Stimulated activated CD4-positive, alpha-beta T cell treated with anti-CD3 and anti-CD28 coated beads, Interleukin-12 subunit alpha, Interleukin-12 subunit beta, amount 100 ng/mL, for 4 hours (primary cell): Measurements from ENCODE around the gene C15orf62.

Experiments
- DNase-seq: peaks from one replicate; pipeline ENCODE4 v3.0.0-alpha.2; 2020

C15orf62 gene

DNA sequence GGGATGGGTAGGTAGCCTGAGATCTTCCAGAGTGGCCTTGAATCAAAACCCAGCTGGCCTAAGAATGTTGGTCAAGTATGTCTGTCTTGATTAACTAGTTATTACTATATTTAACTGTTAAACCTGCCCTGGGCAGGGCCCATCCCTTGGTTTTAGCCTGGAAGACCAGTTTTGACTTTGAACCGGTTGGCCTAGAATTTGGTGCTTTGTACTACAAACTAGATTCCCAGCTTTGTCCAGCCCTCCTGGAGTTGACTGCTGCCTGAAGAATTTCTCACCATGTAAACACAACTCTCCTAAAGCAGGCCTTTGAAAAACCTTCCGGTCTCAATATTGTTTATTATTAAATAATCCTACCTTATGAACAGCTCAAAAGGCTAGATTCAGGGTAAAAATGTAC lies 16.0 kb downstream of the C15orf62 start:
- no peak for DNase-seq

DNA sequence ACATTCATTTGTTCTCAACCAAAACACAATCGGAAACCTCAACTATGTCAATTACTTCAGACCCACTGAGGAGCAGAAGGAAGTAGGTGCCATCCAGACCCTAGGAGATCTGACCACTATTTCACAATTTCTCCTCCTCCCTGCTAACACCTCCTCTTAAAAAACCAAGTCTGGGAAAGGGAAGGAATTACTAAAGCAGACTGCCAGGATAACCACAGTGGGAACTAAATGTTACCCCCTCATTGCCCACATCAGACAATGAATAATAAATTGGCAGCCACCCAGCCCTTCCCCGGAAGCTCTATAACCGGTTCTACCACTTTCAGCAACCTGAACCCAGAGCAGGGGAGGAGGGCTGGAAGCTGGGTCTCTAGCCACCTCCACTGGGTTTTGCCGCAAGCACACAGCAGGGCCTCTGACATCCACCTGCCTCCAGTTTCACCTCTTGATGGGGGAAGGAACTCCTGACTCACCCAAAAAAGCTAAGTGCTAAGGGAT lies 17.6 kb downstream of the C15orf62 start:
- DNase-seq: peak; percentile 60

DNA sequence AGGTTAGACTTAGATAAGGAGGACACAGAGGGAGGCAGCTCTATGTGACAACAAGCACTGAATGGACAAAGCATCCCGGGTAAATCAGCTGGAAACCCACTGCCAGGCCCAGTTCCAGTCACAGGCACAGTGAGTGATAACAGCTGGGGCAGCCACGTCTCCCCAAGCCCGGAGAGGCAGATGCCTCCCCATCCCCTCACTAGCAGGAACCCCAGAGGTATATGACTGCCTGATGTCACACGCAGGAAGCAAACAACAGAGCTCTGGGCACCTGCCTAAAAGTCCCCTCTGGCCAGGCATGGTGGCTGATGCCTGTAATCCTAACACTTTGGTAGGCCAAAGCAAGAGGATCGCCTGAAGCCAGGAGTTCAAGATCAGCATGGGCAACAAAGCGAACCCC lies 18.2 kb downstream of the C15orf62 start:
- DNase-seq: no peak

DNA sequence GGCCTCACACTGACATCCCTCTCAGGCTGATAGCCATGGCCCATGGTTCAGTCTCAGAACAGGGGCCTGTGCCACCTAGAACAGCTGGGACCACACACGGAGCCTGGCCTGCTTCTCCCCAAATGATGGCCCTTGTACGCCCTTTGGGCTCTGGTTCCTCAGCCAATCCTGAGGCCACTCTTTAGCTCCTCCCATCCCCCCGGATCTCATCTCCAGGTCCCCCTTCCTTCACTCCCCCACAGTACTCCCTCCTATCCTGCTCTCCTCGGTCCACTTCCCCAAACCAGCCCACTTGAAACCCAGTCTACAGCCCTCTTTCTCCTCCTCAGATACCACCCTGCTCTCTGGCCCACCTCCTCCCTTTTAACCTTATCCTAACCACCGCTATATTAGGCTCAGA lies 19.3 kb downstream of the C15orf62 start:
- DNase-seq: no peak

DNA sequence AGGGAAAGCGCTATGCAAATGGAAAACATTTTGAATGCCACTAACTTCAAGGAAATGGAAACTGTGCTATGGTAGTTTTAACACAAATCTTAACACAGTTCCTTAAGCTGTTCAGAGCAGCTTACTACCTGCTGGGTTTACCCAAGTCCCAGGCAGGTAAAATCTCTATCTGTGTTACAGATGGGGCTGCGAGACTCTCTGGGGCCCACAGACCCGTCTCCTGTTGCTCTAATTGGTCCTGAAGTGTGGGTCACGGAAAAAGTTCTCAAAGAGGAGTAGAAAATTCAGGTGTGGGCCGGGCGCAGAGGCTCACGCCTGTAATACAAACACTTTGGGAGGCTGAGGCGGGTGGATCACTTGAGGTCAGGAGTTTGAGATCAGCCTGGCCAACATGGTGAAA lies 20.2 kb downstream of the C15orf62 start:
- no peak for DNase-seq

DNA sequence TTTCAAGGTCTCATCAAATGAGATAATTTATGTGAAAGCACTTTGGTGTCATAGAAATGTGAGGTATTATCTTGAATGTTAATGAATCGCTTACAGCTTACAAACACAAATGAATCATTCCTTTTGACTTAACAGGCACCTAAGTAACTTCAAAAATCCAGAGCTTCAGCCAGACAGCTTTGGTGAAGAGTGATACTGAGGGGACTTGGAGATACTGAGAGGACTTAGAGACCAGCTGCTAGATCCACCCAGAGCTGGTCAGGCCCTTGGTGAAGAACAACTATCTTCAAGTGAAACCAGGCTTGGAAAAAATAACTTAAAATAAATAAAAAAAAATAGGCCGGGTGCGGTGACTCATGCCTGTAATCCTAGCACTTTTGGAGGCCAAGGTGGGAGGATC lies 20.9 kb downstream of the C15orf62 start:
- no peak for DNase-seq

DNA sequence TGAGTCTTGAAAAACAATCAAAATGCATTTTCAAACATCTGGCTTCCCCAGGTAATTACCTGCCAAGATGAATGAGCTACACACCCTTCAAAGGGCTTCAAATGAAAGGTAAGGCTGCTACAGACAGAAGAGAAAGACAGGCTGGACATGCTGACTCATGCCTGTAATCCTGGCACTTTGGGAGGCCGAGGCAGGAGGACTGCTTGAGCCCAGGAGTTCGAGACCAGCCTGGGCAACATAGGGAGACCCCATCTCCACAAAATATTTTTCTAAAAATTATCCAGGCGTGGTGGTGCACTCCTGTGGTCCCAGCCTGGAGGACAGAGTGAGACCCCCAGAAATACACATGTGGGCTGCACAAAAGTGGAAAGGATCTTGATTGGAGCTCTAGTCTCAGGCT lies 22.6 kb downstream of the C15orf62 start:
- no peak for DNase-seq

DNA sequence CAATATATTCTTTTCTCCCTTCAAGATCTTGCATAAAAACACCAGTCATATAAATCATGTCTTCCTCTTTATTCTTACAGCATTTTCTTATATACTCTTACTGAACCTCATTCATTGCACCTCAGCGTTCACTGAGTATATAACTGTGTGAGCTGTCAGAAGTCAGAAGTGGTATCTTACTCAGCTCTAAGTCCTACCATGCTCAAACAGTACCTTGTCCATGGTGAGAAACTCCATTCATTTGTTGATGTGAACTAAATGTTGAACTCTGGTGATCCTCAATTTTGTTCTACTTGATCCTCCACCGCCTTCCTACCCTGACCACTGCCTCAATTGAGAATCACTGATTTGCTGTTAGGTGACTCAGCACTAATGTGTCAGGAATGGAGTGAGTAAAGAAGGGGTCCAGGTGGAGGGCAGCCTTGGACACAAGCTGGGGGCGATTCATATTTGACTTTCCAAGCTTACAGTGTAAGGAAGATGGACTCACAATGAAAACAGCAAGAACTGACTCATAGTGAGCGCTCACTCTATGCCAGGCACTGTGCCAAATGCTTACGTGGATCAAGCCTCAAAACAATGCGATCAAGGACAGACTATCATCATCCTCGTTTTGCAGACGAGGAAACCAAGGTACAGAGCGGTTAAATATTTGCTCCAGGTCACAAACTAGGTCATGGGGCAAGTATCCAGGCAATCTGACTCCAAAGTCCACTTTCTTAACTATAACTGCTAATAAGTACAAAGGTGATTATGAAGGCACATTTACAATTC lies 23.6 kb downstream of the C15orf62 start:
- no peak for DNase-seq

DNA sequence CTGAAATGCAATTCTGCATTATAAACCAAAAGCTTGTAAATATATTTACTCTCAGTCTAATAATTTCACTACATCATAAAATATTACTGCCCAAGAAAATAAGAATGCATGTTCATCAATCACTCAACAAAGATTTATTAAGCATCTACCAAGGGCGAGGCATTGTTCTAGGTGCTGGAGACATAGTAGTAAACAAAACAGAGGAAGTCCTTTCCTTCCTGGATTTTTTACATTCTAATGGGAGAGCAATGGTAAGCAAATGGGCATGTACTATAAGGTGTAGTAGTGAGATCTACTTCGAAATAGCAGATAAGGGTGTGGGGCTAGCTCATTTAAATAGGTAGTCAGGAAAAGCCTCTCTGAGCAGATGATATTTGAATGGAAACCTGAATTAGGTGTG lies 26.3 kb downstream of the C15orf62 start:
- DNase-seq: no peak

DNA sequence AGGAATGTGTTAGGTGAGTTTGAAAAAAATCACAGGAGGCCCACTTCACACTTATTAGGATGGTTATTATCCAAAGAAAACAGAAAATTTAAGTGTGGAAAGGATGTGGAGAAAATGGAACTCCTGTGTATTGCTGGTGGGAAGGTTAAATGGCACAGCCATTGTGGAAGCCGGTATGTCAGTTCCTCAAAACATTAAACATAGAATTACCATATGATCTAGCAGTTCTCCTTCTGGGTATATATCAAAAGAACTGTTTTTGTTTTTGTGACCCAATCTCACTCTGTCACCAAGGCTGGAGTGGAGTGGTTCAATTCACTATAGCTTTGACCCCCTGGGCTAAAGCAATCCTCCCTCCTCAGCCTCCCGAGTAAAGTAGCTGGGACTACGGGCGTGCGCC lies 26.7 kb downstream of the C15orf62 start:
- no peak for DNase-seq

DNA sequence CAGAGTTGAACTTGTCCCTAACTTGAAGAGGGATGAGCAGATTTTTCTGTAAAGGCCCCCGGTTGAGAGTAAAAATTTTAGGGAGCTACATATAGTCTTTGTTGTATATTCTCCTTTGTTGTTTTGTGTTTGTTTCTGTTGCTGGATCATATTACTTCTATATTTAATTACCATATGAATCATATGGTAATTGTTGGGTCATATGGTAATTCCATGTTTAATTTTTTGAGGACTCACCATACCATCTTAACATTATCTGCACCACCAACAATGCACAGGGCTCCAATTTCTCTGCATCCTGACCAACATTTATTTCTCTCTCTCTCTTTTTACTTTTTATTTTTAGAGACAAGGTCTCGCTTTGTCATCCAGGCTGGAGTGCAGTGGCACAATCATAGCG lies 29.7 kb downstream of the C15orf62 start:
- DNase-seq: no peak

DNA sequence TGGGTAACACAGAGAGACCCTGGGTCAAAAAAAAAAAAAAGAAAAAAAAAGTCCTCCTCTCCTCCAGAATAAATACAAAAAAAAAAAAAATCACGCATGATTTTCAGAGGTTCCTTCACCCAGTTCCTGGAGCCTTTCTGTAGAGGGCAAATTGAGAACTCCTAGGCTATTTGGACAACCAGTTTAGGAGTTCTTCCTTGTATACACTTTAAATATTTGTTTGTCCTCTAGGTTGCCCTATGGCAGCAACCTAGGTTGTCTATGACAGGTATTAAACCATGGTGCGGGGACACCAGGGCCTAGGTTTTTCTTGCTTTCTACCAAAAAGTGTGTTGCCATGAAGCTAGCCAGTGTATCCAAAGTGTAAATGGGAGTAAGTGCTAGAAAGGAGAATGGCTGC lies 33.3 kb downstream of the C15orf62 start:
- DNase-seq: no peak

DNA sequence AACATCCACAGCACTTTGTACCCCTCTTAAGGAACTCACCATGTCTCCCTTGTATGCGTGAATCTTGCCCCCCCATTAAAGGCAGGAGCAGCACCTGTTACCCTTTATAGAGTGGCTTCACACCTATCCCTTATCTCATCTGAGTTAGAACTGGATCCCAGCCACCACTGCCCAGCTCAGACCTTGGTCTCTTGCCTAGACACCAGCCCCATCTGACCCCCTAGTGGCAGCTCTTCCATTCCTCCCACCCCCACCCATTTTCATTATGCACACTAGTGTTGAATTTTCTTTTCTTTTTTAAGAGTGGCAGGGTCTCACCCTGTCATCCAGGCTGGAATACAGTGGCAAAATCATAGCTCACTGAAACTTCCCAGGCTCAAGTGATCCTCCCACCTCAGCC lies 33.9 kb downstream of the C15orf62 start:
- no peak for DNase-seq

DNA sequence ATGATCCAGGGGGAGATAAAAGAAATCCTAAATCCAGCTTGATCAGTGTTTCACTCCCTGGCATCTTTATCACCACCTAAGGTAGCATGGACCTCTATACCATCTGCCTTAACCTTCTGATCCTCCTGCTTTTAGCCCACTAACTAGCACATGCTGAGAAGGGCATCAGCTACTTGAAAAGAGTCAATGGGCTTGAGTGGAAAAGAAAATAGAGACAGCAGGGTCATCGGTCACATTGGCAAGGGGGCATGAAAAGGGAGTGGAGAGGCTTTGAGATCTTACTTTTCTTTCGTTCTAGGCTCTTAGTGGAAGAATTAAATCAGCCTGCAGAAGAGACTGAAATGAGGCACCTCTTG lies 36.9 kb downstream of the C15orf62 start:
- DNase-seq: no peak

DNA sequence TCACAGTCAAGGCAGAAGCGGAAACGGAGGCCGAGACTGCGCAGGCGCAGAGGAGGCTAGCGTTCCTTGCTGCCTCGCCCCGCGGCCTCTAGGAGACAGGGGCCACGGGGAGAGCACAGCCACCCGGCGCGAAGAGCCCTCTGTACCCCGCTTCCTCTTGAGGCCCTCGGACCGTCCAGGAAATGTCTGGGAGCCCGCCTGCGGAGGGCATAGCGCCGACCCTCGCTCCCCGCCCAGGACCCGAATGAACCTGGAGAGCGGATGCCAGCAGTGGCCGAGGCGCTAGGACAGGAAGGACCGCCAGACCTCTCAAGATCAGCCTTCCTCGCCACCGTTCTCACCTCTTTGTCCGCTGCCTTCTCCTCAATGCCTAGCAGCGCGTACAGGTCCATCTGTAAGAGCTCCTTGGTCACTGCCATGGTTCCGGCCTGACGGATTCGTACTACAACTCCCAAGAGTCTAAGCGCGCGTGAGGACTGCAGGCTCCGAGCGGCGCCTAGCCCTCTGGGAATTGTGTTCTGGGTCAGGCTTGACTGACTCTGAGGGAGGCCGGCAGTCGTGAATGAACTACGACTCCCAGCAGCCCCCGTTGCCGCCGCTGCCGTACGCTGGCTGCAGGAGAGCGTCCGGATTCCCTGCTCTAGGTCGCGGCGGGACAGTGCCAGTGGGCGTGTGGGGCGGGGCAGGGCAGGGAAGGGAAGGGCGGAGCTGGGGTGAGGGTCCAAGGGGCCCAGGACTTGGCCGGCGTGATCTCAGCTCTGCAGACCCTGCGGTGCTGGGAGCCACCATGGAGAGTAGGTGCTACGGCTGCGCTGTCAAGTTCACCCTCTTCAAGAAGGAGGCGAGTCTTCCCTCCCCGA lies 37.5 kb downstream of the C15orf62 start, which contains the start of the genes DNAJC17 and ZFYVE19:
DNAJC17 (minus strand) TSS at position 446 of the 860 bp plus-strand sequence; CDS start at position 419, 27 bp downstream.
ZFYVE19 (plus strand) TSS at position 62 of the 860 bp plus-strand sequence; CDS start at position 563, 501 bp downstream.
- peak; percentile 95 for DNase-seq

DNA sequence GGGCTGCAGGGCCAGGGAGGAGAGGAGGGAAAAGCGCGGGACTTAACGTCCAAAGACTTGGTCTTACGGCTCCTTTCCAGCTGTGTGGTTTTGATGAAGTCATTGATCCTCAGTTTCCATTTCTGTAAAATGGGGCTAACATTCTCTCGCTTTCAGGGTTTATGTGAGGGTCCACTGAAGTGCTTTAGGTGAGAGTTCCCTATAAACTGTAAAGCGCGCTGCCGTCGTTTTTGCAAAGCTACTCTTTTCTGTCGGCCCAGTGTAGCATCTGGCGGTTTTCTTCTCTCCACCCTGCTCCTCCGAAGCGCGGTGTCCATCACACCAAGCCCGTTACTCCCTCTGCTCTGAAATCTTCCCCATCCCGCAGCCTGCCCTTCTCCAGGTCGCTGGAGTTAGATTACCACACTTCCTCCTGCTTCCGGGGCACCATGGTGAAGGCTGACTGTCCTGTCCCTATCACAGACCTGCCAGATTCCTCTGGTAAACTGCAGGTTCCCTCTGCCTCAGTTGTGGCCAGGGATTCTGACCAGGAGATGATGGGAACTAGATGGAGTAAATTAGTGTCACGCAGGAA lies 38.2 kb downstream of the C15orf62 start:
- no peak for DNase-seq

DNA sequence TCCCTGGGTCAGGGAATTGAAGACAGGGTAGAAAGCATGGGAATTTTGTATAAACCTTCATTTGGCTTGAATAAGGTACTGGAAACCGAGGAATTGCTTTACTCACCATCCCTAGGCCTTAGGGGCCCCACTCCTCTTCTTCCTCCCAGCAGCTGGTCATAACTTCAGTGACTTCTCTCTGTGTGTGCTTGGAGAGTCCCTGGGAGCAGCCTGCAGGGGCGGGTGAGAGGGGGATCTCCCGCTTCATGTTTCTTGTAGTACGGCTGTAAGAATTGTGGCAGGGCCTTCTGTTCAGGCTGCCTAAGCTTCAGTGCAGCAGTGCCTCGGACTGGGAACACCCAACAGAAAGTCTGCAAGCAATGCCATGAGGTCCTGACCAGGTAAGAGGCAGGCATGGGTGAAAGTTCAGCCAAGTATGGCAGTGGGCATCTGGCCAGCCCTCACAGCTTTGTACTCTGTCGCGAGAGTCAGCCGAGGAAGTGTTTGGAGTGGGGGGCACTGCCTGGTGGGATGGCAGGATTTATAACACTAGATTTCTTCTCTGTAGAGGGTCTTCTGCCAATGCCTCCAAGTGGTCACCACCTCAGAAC lies 39.2 kb downstream of the C15orf62 start:
- no peak for DNase-seq

DNA sequence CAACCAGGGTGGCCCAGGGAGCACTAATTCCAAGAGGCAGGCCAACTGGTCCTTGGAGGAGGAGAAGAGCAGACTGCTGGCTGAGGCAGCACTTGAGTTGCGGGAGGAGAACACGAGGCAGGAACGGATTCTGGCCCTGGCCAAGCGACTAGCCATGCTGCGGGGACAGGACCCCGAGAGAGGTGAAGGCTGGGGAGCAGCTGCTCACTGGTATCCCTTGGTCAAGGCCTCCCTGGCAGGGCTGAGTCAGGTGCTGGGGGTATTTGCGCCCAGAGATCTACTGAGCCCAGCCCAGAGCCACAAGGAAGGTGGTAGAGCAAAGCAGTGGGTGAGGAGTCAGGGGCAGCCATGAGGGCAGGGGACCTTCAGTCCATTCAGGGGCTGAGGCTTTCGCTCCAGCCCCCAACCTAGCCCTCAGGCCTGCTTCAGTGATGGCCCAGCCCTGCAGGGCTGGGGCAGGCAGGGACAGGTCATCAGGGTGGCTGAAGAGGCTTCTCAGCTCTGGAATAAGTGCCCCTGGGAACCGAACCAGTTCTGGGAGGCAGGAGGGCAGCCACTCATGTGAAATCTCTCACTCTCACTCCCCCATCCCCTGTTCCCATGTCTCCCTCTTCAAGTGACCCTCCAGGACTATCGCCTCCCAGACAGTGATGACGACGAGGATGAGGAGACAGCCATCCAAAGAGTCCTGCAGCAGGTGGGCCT lies 43.1 kb downstream of the C15orf62 start:
- DNase-seq: no peak

DNA sequence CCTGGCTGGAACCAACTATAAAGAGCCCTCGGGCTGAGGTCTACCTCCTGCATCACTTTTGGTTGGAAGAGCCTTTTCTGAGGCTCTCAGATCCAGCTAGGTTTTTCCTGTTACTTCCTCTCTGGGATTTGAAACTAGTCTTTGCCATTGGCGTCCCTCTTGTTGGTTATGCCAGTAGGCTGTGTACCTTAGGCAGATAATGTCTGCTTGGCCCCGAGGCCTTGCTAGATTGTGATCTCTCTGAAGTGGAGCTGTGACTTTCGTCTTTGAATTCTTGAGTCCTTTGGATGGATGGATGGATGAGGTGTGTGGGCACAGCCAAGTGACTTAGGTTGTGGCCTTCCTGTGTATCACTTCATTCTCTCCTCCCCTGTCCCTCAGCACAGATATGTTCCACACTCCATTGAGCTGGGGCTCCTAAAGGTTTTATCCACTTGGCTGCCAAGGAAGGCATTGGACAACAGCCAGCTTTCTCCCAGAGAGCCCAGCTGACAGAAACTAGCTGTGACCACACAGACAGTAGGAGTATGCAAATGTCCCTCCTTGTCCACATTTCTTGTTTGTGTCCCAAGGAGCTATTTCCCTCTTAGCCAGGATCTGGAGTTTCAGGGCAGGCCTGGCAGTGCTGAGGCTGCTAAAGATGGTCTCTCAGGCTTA lies 45.4 kb downstream of the C15orf62 start:
- DNase-seq: no peak

DNA sequence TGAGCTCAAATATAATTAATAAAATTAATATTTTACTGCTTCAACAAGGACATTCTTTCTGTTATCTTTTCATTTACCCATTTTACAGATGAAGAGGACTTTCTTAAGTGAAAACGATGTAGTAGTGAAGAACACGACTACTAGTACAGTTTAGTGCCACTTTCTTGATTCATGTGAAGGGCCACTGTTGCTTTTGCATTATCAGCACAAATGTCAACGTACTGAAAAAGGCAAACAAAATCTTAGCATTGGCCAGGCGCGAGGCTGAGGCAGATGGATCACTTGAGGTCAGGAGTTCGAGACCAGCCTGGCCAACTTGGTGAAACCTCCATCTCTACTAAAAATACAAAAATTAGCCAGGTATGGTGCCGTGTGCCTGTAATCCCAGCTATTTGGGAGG lies 49.3 kb downstream of the C15orf62 start:
- no peak for DNase-seq

DNA sequence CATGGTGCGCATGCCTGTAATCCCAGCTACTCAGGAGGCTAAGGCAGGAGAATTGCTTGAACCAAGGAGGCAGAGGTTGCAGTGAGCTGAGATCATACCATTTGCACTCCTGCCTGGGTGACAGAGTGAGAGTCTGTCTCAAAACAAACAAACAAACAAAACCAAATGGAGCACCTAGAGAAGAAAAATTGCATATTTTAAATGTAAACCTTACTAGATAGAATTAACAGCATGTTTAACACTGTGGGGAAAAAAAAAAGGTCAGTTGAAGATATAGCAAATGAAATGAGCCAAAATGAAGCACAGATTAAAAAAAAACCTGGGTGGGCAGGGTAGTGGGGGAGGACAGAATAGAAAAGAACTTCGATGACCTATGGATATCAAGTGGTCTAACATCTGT lies 51.4 kb downstream of the C15orf62 start:
- no peak for DNase-seq
